CD14-positive monocyte (primary cell): ENCODE results near the gene ENGASE. TPM values are rescaled to one million over a fixed set of nuclear protein-coding genes. Genes with fewer than 3 reads are reported as not detected.

Source experiments
- DNase-seq, 3 donors: peaks; one replicate each; pipeline ENCODE4 v3.0.0-alpha.2; 2011 to 2022
- H2AFZ ChIP-seq: 2 replicates; pipeline ENCODE4 v1.6.0; 2012; ENCODE audit warnings: mild to moderate bottlenecking, low read depth, low read length, inconsistent platforms; ENCODE audit not compliant: insufficient read depth, poor library complexity, severe bottlenecking
- H3K27ac ChIP-seq, 2 donors: 1 replicate in 1 of 2; 2 replicates in 1 of 2; pipeline ENCODE4 v1.5.1; 2012 to 2013; ENCODE audit warnings: low read length in 2 of 2, control low read depth in 1 of 2, inconsistent platforms in 1 of 2, low read depth in 1 of 2, mild to moderate bottlenecking in 1 of 2
- H3K27me3 ChIP-seq, 2 donors: one replicate each; pipeline versions ENCODE4 v1.6.0 to v1.6.1; 2011 to 2013; ENCODE audit warnings: low read length in 2 of 2; ENCODE audit not compliant: control insufficient read depth in 2 of 2, insufficient read depth in 2 of 2
- H3K36me3 ChIP-seq, 2 donors: replicated peaks in 1 of 2; 1 replicate in 1 of 2; 2 replicates in 1 of 2; pipeline versions ENCODE4 v1.5.1 to v1.6.1; 2012 to 2013; ENCODE audit warnings: low read length in 2 of 2, control low read depth in 1 of 2, inconsistent platforms in 1 of 2, mild to moderate bottlenecking in 1 of 2; ENCODE audit not compliant: insufficient read depth in 2 of 2, control insufficient read depth in 1 of 2
- H3K4me1 ChIP-seq, 2 donors: 1 replicate in 1 of 2; 2 replicates in 1 of 2; pipeline versions ENCODE4 v1.5.1 to v1.6.1; 2012 to 2013; ENCODE audit warnings: low read length in 2 of 2, control low read depth in 1 of 2, inconsistent platforms in 1 of 2, mild to moderate bottlenecking in 1 of 2, moderate library complexity in 1 of 2; ENCODE audit not compliant: insufficient read depth in 2 of 2, control insufficient read depth in 1 of 2
- H3K4me2 ChIP-seq: replicated peaks from 2 replicates; pipeline ENCODE3; 2012; ENCODE audit warnings: low read length, moderate library complexity, mild to moderate bottlenecking; ENCODE audit not compliant: poor library complexity, severe bottlenecking; ENCODE audit errors: extremely low read depth
- H3K4me3 ChIP-seq, 3 experiments: fragments of 200-600 bp in 1 of 3; sonication (generic) in 1 of 3; replicated peaks in 1 of 3; 1 replicate in 2 of 3; 2 replicates in 1 of 3; pipeline ENCODE4 v1.5.1; 2011 to 2013; ENCODE audit warnings: low read length in 3 of 3, mild to moderate bottlenecking in 3 of 3, control low read depth in 2 of 3, low read depth in 2 of 3, inconsistent platforms in 1 of 3, moderate library complexity in 1 of 3
- H3K79me2 ChIP-seq: 2 replicates; pipeline ENCODE4 v1.6.0; 2012; ENCODE audit warnings: mild to moderate bottlenecking, control low read depth, inconsistent platforms, low read length, moderate library complexity; ENCODE audit not compliant: insufficient read depth
- H3K9ac ChIP-seq: 2 replicates; pipeline ENCODE4 v1.6.0; 2017; ENCODE audit warnings: low read length, mild to moderate bottlenecking; ENCODE audit not compliant: insufficient read depth, poor library complexity, severe bottlenecking
- H3K9me3 ChIP-seq, 2 donors: replicated peaks in 1 of 2; 1 replicate in 1 of 2; 2 replicates in 1 of 2; pipeline versions ENCODE4 v1.5.1 to v1.6.1; 2012 to 2013; ENCODE audit warnings: low read length in 2 of 2, control low read depth in 1 of 2; ENCODE audit not compliant: control insufficient read depth in 1 of 2, insufficient read depth in 1 of 2
- H4K20me1 ChIP-seq: 2 replicates; pipeline ENCODE4 v1.6.0; 2012; ENCODE audit warnings: mild to moderate bottlenecking, low read length, control low read depth, moderate library complexity; ENCODE audit not compliant: insufficient read depth
- H3K27ac Mint-ChIP-seq, 7 donors: one replicate each; pipeline ENCODE4 v1.8.0; 2020; ENCODE audit warnings: mild to moderate bottlenecking in 7 of 7, mixed read lengths in 7 of 7, moderate library complexity in 6 of 7, inconsistent platforms in 2 of 7
- H3K27me3 Mint-ChIP-seq, 3 donors: one replicate each; pipeline ENCODE4 v1.8.0; 2021 to 2022; ENCODE audit warnings: low read depth in 3 of 3, mild to moderate bottlenecking in 3 of 3, mixed read lengths in 3 of 3, moderate library complexity in 3 of 3, inconsistent platforms in 1 of 3
- H3K36me3 Mint-ChIP-seq, 2 donors: one replicate each; pipeline ENCODE4 v1.8.0; 2020; ENCODE audit warnings: mixed read lengths in 2 of 2, inconsistent platforms in 1 of 2, mild to moderate bottlenecking in 1 of 2
- H3K4me1 Mint-ChIP-seq: one replicate; pipeline ENCODE4 v1.8.0; 2020; ENCODE audit warnings: mild to moderate bottlenecking, mixed read lengths
- H3K4me3 Mint-ChIP-seq, 2 donors: one replicate each; pipeline ENCODE4 v1.8.0; 2020; ENCODE audit warnings: mild to moderate bottlenecking in 2 of 2, mixed read lengths in 2 of 2, moderate library complexity in 1 of 2
- H3K9me3 Mint-ChIP-seq, 7 donors: one replicate each; pipeline ENCODE4 v1.8.0; 2020 to 2022; ENCODE audit warnings: mixed read lengths in 7 of 7, mild to moderate bottlenecking in 6 of 7, moderate library complexity in 6 of 7, inconsistent platforms in 2 of 7
- CTCF ChIP-seq: fragments of 200-600 bp; IDR thresholded peaks from one replicate; pipeline ENCODE4 v1.8.0; 2022; ENCODE audit warnings: antibody characterized with exemption, mild to moderate bottlenecking
- WGBS: methylation state at CpG from one replicate; pipeline ENCODE4 v1.1.5; 2013; ENCODE audit warnings: missing lambda C conversion rate; ENCODE audit not compliant: insufficient coverage; 5-methylcytosine and 5-hydroxymethylcytosine counted together
- intact Hi-C, 2 donors: fragments of 100-400 bp; cut with micrococcal nuclease; formaldehyde crosslinking; loops; one replicate each; pipeline versions ENCODE4 v1.15.0 to v1.15.1; 2023
- polyA plus RNA-seq, 3 donors: library from polyadenylated mRNA; depleted of rRNA in 1 of 3; unstranded in 2 of 3; stranded (reverse) in 1 of 3; fragments of 300-500 nt in 2 of 3; fragments of >200 nt in 1 of 3; fragmentation: Illumina TruSeq in 2 of 3; gene quantifications; 1 replicate in 2 of 3; 2 replicates in 1 of 3; pipeline ENCODE4 v1.2.3, GENCODE V29; 2012 to 2021

ENGASE gene
- polyA plus RNA-seq, 3 donors, result 2.6 to 150 (median 3.0) TPM

- peaks cover 0 to 9% (median 0%) of the 10 kb centered on the region in 7 donors for H3K9me3 Mint-ChIP-seq
- Histone ChIP-seq H3K27me3 (peaks cover 0 to 32% of the 10 kb centered on the region in 2 donors), H3K36me3 (no peaks in the 10 kb centered on the region), H2AFZ (no peak overlapping the region), H3K9ac (no peak overlapping the region), H3K9me3 (no peaks in the 10 kb centered on the region), H3K4me3 (no peak overlapping the region), H3K4me2 (no peak overlapping the region), H4K20me1 (no peaks in the 10 kb centered on the region), H3K79me2 (no peaks in the 10 kb centered on the region), H3K4me1 (no peaks in the 10 kb centered on the region), H3K27ac (no peak overlapping the region)
- H3K27ac Mint-ChIP-seq, result no peak overlapping the region
- 89% methylated on average over 6 of the region's 7 CpGs for WGBS
- no peaks in the 10 kb centered on the region for H3K4me1 Mint-ChIP-seq
- intact Hi-C loops, result no loop called here
- no peak overlapping the region for H3K4me3 Mint-ChIP-seq
- H3K27me3 Mint-ChIP-seq, result peaks cover 26 to 49% (median 32%) of the 10 kb centered on the region in 3 donors
- no peak for DNase-seq
- no peak for TF ChIP-seq CTCF
- no peaks in the 10 kb centered on the region for H3K36me3 Mint-ChIP-seq
Observed at GRCh38 chr17:79102214-79102613, 27.6 kb downstream of the ENGASE start.

- Histone ChIP-seq H3K27me3 (peaks cover 0 to 11% of the 10 kb centered on the region in 2 donors), H2AFZ (no peak overlapping the region), H3K9ac (no peak overlapping the region), H3K79me2 (no peaks in the 10 kb centered on the region), H4K20me1 (no peaks in the 10 kb centered on the region), H3K4me2 (no peak overlapping the region), H3K27ac (no peak overlapping the region), H3K4me1 (no peaks in the 10 kb centered on the region), H3K36me3 (no peaks in the 10 kb centered on the region), H3K4me3 (no peak overlapping the region), H3K9me3 (no peaks in the 10 kb centered on the region)
- Mint-ChIP-seq H3K9me3 (peaks cover 0 to 2% (median 0%) of the 10 kb centered on the region in 7 donors), H3K4me1 (no peaks in the 10 kb centered on the region), H3K4me3 (no peak overlapping the region), H3K36me3 (no peaks in the 10 kb centered on the region), H3K27ac (no peak overlapping the region), H3K27me3 (peaks cover 12 to 31% (median 22%) of the 10 kb centered on the region in 3 donors)
- no peak for DNase-seq
- no peak for TF ChIP-seq CTCF
- intact Hi-C loops, result no loop called here
- 88% methylated on average over 12 of the region's 12 CpGs for WGBS
Observed at GRCh38 chr17:79104898-79105600, 30.4 kb downstream of the ENGASE start.
